GM21576 (cell line): Measurements from ENCODE around the gene MAP3K5.
"Not testable (repeated sequence)": the region's sequence is repeated elsewhere in the genome, so short reads cannot be mapped to it uniquely, and the experiment has no call there.

Source experiments
- ATAC-seq: cut with Tn5 transposase; IDR thresholded peaks from one replicate; pipeline ENCODE4 v1.9.1; 2021; ENCODE audit warnings: mild to moderate bottlenecking, moderate library complexity; ENCODE audit not compliant: unreplicated experiment

The MAP3K5 gene

GRCh38 chr6:136774228-136775041 is 17.8 kb downstream of the MAP3K5 start:
- ATAC-seq: no peak

- no peak for ATAC-seq
Measured at GRCh38 chr6:136773473-136773796, 18.8 kb downstream of the MAP3K5 start.

- ATAC-seq: peak; percentile 77
Measured at GRCh38 chr6:136772685-136773472, 19.4 kb downstream of the MAP3K5 start.

- ATAC-seq: no peak
Measured at GRCh38 chr6:136771306-136771705, 21.0 kb downstream of the MAP3K5 start.

- ATAC-seq: no peak
Measured at GRCh38 chr6:136769759-136770158, 22.5 kb downstream of the MAP3K5 start.

GRCh38 chr6:136769124-136769523 is 23.2 kb downstream of the MAP3K5 start:
- no peak for ATAC-seq

GRCh38 chr6:136767570-136768309 is 24.5 kb downstream of the MAP3K5 start:
- no peak for ATAC-seq

GRCh38 chr6:136767103-136767502 is 25.2 kb downstream of the MAP3K5 start:
- no peak for ATAC-seq

GRCh38 chr6:136766274-136766673 is 26.0 kb downstream of the MAP3K5 start:
- no peak for ATAC-seq

GRCh38 chr6:136764517-136764993 is 27.7 kb downstream of the MAP3K5 start:
- ATAC-seq: peak; percentile 44

- peak; percentile 40 for ATAC-seq
Measured at GRCh38 chr6:136763716-136764516, 28.4 kb downstream of the MAP3K5 start.

GRCh38 chr6:136763255-136763654 is 29.0 kb downstream of the MAP3K5 start:
- ATAC-seq: peak; percentile 33

GRCh38 chr6:136762022-136762975 is 30.0 kb downstream of the MAP3K5 start:
- no peak for ATAC-seq

- ATAC-seq: no peak
Measured at GRCh38 chr6:136761227-136761922, 30.9 kb downstream of the MAP3K5 start.

- not testable (repeated sequence) for ATAC-seq
Measured at GRCh38 chr6:136760781-136761180, 31.5 kb downstream of the MAP3K5 start.

GRCh38 chr6:136757150-136757549 is 35.1 kb downstream of the MAP3K5 start:
- ATAC-seq: no peak

GRCh38 chr6:136754820-136755219 is 37.5 kb downstream of the MAP3K5 start:
- no peak for ATAC-seq

- ATAC-seq: no peak
Measured at GRCh38 chr6:136753624-136754023, 38.7 kb downstream of the MAP3K5 start.

- peak; percentile 31 for ATAC-seq
Measured at GRCh38 chr6:136752554-136752953, 39.7 kb downstream of the MAP3K5 start.
